ENCODE data around the gene PPCS. TPM values are rescaled to one million over a fixed set of nuclear protein-coding genes. Genes with fewer than 3 reads are reported as not detected.

PPCS gene
- total and polyA plus RNA-seq, 2 of the 8 experiments (the other 6 are each of a cell fraction or from before 2014, with no cell fraction given): 24.5 to 35.3 TPM

DNA sequence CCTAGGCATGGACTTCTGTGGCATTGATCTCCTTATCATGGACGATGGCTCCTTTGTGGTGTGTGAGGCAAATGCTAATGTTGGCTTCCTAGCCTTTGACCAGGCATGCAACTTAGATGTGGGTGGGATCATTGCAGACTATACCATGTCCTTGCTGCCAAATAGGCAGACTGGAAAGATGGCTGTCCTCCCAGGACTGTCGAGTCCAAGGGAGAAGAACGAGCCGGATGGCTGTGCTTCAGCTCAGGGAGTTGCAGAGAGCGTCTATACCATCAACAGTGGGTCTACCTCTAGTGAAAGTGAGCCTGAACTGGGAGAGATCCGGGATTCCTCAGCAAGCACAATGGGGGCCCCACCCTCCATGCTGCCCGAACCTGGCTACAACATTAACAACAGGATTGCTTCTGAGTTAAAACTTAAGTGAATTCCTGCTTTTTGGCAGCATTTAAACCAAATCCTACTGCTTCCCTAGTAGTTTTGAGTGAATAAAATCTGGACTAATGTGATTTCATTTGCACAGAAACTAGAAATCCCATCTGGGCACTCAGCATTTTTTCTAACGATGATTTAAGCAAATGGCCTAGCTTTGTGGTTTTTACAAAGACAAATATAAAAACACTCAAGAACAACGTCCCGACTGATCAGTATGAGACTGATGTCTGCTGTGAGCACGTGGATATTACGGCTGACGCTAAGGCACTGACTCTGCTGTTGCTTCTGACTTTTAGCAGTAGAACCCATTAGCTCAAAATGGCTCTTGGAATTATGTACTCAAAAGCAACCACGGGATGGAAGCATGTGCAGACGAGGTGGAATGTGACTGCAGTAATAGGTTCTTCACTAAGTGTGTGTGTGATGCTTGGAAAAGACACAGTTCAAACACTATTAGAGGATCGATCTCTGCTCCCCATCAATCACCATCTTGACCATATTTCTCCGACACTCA lies 41.5 kb upstream of the PPCS start (continued):
- TF ChIP-seq GTF2F1 (IDR thresholded peaks at IDR 0.05; ENCODE audit: borderline replicate concordance, low read depth, low read length) (no peak), RFX5 (IDR thresholded peaks at IDR 0.05; ENCODE audit: borderline replicate concordance, low read depth, low read length) (no peak), FOSL1 (IDR thresholded peaks at IDR 0.05; ENCODE audit: insufficient read depth, low read depth, low read length) (no peak), JUND (IDR thresholded peaks at IDR 0.05; ENCODE audit: low read length) (no peak)
